H9 (cell line): ENCODE results near the gene MPC1. TPM values are rescaled to one million over a fixed set of nuclear protein-coding genes. Genes with fewer than 3 reads are reported as not detected.

Experiments
- DNase-seq: peaks from one replicate; pipeline ENCODE4 v3.0.0-alpha.2; 2017
- H2AFZ ChIP-seq: one replicate; pipeline ENCODE4 v1.6.1; 2013; ENCODE audit warnings: mild to moderate bottlenecking, low read length, control low read depth, moderate library complexity
- H2AK5ac ChIP-seq: 2 replicates; pipeline ENCODE4 v1.6.1; 2013; ENCODE audit warnings: low read length, control low read depth, mixed read lengths; ENCODE audit not compliant: insufficient read length
- H2BK120ac ChIP-seq: one replicate; pipeline ENCODE4 v1.6.1; 2013; ENCODE audit warnings: low read depth, mild to moderate bottlenecking, low read length, control low read depth, inconsistent platforms; ENCODE audit not compliant: poor library complexity, severe bottlenecking
- H2BK12ac ChIP-seq: 2 replicates; pipeline ENCODE4 v1.6.1; 2013; ENCODE audit warnings: low read length, control low read depth, mixed read lengths, low read depth; ENCODE audit not compliant: insufficient read length
- H2BK15ac ChIP-seq: 2 replicates; pipeline ENCODE4 v1.6.1; 2013; ENCODE audit warnings: low read depth, low read length, control low read depth
- H2BK20ac ChIP-seq: one replicate; pipeline ENCODE4 v1.6.1; 2013; ENCODE audit warnings: low read depth, mild to moderate bottlenecking, low read length, control low read depth, inconsistent platforms; ENCODE audit not compliant: poor library complexity, severe bottlenecking
- H2BK5ac ChIP-seq: 2 replicates; pipeline ENCODE4 v1.6.1; 2013; ENCODE audit warnings: low read length, control low read depth, mixed read lengths; ENCODE audit not compliant: insufficient read length
- H3K14ac ChIP-seq: 2 replicates; pipeline ENCODE4 v1.6.1; 2013; ENCODE audit warnings: low read length, control low read depth; ENCODE audit not compliant: insufficient read depth
- H3K18ac ChIP-seq: 2 replicates; pipeline ENCODE4 v1.6.1; 2013; ENCODE audit warnings: low read depth, mild to moderate bottlenecking, mixed read lengths, low read length, control low read depth; ENCODE audit not compliant: insufficient read length
- H3K23ac ChIP-seq: 2 replicates; pipeline ENCODE4 v1.6.1; 2013; ENCODE audit warnings: low read length, control low read depth, mixed read lengths, low read depth; ENCODE audit not compliant: insufficient read length
- H3K23me2 ChIP-seq: 2 replicates; pipeline ENCODE4 v1.6.1; 2013; ENCODE audit warnings: low read depth, mild to moderate bottlenecking, mixed read lengths, low read length, control low read depth; ENCODE audit not compliant: insufficient read length, poor library complexity, severe bottlenecking
- H3K27ac ChIP-seq: 2 replicates; pipeline ENCODE4 v1.5.1; 2013; ENCODE audit warnings: low read length, control low read depth, mixed read lengths, low read depth; ENCODE audit not compliant: insufficient read length
- H3K27me3 ChIP-seq: 2 replicates; pipeline ENCODE4 v1.6.1; 2013; ENCODE audit warnings: low read length, control low read depth, inconsistent platforms; ENCODE audit not compliant: insufficient read depth
- H3K4ac ChIP-seq: 2 replicates; pipeline ENCODE4 v1.6.1; 2013; ENCODE audit warnings: low read depth, mild to moderate bottlenecking, control low read depth, inconsistent platforms, low read length, moderate library complexity
- H3K4me1 ChIP-seq: 2 replicates; pipeline ENCODE4 v1.6.1; 2013; ENCODE audit warnings: low read length, control low read depth, inconsistent platforms; ENCODE audit not compliant: insufficient read depth
- H3K4me2 ChIP-seq: 2 replicates; pipeline ENCODE4 v1.6.1; 2013; ENCODE audit warnings: low read length, control low read depth, mixed read lengths; ENCODE audit not compliant: insufficient read length, insufficient read depth
- H3K56ac ChIP-seq: 2 replicates; pipeline ENCODE4 v1.6.1; 2013; ENCODE audit warnings: low read depth, mild to moderate bottlenecking, mixed read lengths, low read length, control low read depth; ENCODE audit not compliant: insufficient read length
- H3K79me1 ChIP-seq: 2 replicates; pipeline ENCODE4 v1.6.1; 2013; ENCODE audit warnings: low read depth, mild to moderate bottlenecking, moderate library complexity, low read length, control low read depth, inconsistent platforms; ENCODE audit not compliant: insufficient read depth, poor library complexity, severe bottlenecking
- H3K79me2 ChIP-seq: 2 replicates; pipeline ENCODE4 v1.6.1; 2013; ENCODE audit warnings: low read length, control low read depth, inconsistent platforms; ENCODE audit not compliant: insufficient read depth
- H3K9ac ChIP-seq: 2 replicates; pipeline ENCODE4 v1.6.1; 2013; ENCODE audit warnings: low read length, control low read depth, mixed read lengths; ENCODE audit not compliant: insufficient read length; ENCODE audit errors: extremely low read depth
- H3K9me3 ChIP-seq: one replicate; pipeline ENCODE4 v1.6.1; 2013; ENCODE audit warnings: low read depth, low read length, inconsistent platforms; ENCODE audit not compliant: control insufficient read depth
- H3T11ph ChIP-seq: one replicate; pipeline ENCODE4 v1.6.1; 2013; ENCODE audit warnings: mild to moderate bottlenecking, low read length, control low read depth, inconsistent platforms
- H4K20me1 ChIP-seq: one replicate; pipeline ENCODE4 v1.6.1; 2013; ENCODE audit not compliant: control insufficient read depth, insufficient read length, insufficient read depth
- H4K5ac ChIP-seq: 2 replicates; pipeline ENCODE4 v1.6.1; 2013; ENCODE audit warnings: low read depth, mild to moderate bottlenecking, mixed read lengths, low read length, control low read depth; ENCODE audit not compliant: insufficient read length
- H4K8ac ChIP-seq: replicated peaks from 2 replicates; pipeline ENCODE4 v1.6.1; 2013; ENCODE audit warnings: low read length, control low read depth, mixed read lengths, low read depth; ENCODE audit not compliant: insufficient read length
- H4K91ac ChIP-seq: 2 replicates; pipeline ENCODE4 v1.6.1; 2013; ENCODE audit warnings: low read depth, mild to moderate bottlenecking, moderate library complexity, mixed read lengths, low read length, control low read depth; ENCODE audit not compliant: insufficient read length
- H3K27ac Mint-ChIP-seq, 3 experiments: 2 replicates in 2 of 3; 3 replicates in 1 of 3; pipeline ENCODE4 v1.8.0; 2020 to 2021; ENCODE audit warnings: mixed read lengths in 3 of 3, mild to moderate bottlenecking in 1 of 3, moderate library complexity in 1 of 3
- H3K27me3 Mint-ChIP-seq: 2 replicates; pipeline ENCODE4 v1.8.0; 2021; ENCODE audit warnings: low read depth, mild to moderate bottlenecking, moderate library complexity, mixed read lengths
- H3K36me3 Mint-ChIP-seq, 3 experiments: 2 replicates in 2 of 3; 3 replicates in 1 of 3; pipeline ENCODE4 v1.8.0; 2020 to 2021; ENCODE audit warnings: low read depth in 3 of 3, mixed read lengths in 3 of 3; ENCODE audit not compliant: insufficient read depth in 1 of 3
- H3K4me1 Mint-ChIP-seq, 2 experiments: 2 replicates each; pipeline ENCODE4 v1.8.0; 2020; ENCODE audit warnings: mixed read lengths in 2 of 2
- H3K4me3 Mint-ChIP-seq, 2 experiments: 2 replicates in 1 of 2; 3 replicates in 1 of 2; pipeline ENCODE4 v1.8.0; 2020 to 2021; ENCODE audit warnings: mild to moderate bottlenecking in 2 of 2, mixed read lengths in 2 of 2, moderate library complexity in 1 of 2
- H3K9me3 Mint-ChIP-seq, 2 experiments: 2 replicates in 1 of 2; 3 replicates in 1 of 2; pipeline ENCODE4 v1.8.0; 2020; ENCODE audit warnings: mild to moderate bottlenecking in 2 of 2, mixed read lengths in 2 of 2, moderate library complexity in 1 of 2
- WGBS: extraction: QIAGEN DNeasy Blood & Tissue Kit; methylation state at CpG from one replicate; pipeline ENCODE4 v1.1.7; 2013; ENCODE audit warnings: missing lambda C conversion rate, low lambda C conversion rate, mixed read lengths; ENCODE audit not compliant: insufficient read length; ENCODE audit errors: extremely low coverage; 5-methylcytosine and 5-hydroxymethylcytosine counted together
- total RNA-seq: library from RNA; stranded (reverse); gene quantifications from 2 replicates; pipeline ENCODE4 v1.2.1, GENCODE V29; 2021
- TF ChIP-seq, protein P1 (sequence below): fragments of 200-600 bp; sonication (generic); conservative IDR thresholded peaks from 3 replicates; pipeline ENCODE4 v1.8.0; 2021; ENCODE audit warnings: antibody characterized with exemption, mild to moderate bottlenecking

The MPC1 gene
- total RNA-seq, 1 experiment from 2014 or later = 10.0 TPM

DNA sequence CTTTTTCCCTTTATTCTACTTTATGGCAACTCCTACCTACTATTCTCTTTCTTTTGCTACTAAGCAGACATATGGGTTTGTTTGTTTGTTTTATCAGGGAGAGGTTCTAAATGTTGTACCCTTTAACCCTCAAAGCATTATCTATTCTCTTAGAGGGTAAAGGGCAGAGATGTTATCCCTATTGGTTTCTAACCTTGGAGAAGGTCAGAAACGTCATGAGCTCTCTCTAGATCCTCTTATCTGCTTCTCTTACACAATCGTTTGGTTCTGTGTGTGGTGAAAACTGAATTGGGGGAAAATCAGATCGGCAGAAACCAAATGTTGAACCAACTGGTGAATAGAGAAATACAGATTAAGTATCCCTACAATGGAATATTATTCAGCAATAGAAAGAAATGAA, 6.4 kb upstream of the MPC1 start:
- Mint-ChIP-seq H3K27ac (no peak overlapping the region), H3K4me3 (no peak overlapping the region), H3K36me3 (no peaks in the 10 kb centered on the region; a peak in 1 of 7 replicates), H3K9me3 (no peaks in the 10 kb centered on the region), H3K27me3 (peaks cover 8% of the 10 kb centered on the region; the same call in 1 of the 2 replicates), H3K4me1 (peaks cover 11% of the 10 kb centered on the region in 2 experiments)
- no peaks in the 10 kb centered on the region for H3K79me1 ChIP-seq
- H3T11ph ChIP-seq = no peak overlapping the region
- no peak overlapping the region for H2BK20ac ChIP-seq
- H3K4ac ChIP-seq = no peak overlapping the region
- no peak overlapping the region for H2AK5ac ChIP-seq
- no peak overlapping the region for H3K4me2 ChIP-seq
- H3K56ac ChIP-seq = no peak overlapping the region
- no peaks in the 10 kb centered on the region for H3K23me2 ChIP-seq
- H4K91ac ChIP-seq = no peak overlapping the region
- no peaks in the 10 kb centered on the region for H4K20me1 ChIP-seq
- no peak overlapping the region for H3K14ac ChIP-seq
- H3K9ac ChIP-seq = no peak overlapping the region
- H3K18ac ChIP-seq = no peak overlapping the region
- H3K23ac ChIP-seq = no peak overlapping the region
- H4K5ac ChIP-seq = no peak overlapping the region
- no peak overlapping the region for H2BK15ac ChIP-seq
- DNase-seq = no peak
- no peak overlapping the region for H2BK5ac ChIP-seq
- H3K79me2 ChIP-seq = no peaks in the 10 kb centered on the region
- H3K4me1 ChIP-seq = peaks cover 3% of the 10 kb centered on the region; the same call in 1 of the 2 replicates
- H3K27ac ChIP-seq = no peak overlapping the region
- no peak overlapping the region for H4K8ac ChIP-seq
- no peaks in the 10 kb centered on the region for H3K9me3 ChIP-seq
- no peaks in the 10 kb centered on the region for H3K27me3 ChIP-seq
- no peak overlapping the region for H2AFZ ChIP-seq
- H2BK12ac ChIP-seq = no peak overlapping the region
- WGBS = no CpG with 5 or more reads among the region's 3 CpGs
- H2BK120ac ChIP-seq = no peak overlapping the region
- TF ChIP-seq, protein P1, sequence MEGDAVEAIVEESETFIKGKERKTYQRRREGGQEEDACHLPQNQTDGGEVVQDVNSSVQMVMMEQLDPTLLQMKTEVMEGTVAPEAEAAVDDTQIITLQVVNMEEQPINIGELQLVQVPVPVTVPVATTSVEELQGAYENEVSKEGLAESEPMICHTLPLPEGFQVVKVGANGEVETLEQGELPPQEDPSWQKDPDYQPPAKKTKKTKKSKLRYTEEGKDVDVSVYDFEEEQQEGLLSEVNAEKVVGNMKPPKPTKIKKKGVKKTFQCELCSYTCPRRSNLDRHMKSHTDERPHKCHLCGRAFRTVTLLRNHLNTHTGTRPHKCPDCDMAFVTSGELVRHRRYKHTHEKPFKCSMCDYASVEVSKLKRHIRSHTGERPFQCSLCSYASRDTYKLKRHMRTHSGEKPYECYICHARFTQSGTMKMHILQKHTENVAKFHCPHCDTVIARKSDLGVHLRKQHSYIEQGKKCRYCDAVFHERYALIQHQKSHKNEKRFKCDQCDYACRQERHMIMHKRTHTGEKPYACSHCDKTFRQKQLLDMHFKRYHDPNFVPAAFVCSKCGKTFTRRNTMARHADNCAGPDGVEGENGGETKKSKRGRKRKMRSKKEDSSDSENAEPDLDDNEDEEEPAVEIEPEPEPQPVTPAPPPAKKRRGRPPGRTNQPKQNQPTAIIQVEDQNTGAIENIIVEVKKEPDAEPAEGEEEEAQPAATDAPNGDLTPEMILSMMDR = no peak
